Mesendoderm (in vitro differentiated cells): ENCODE data around the gene IQCE.

ENCODE experiments used
- DNase-seq: peaks from one replicate; pipeline ENCODE4 v3.0.0; 2013
- H2AK5ac ChIP-seq: 2 replicates; pipeline ENCODE4 v1.6.1; 2013; ENCODE audit warnings: low read length, inconsistent platforms
- H2BK120ac ChIP-seq: 2 replicates; pipeline ENCODE4 v1.6.1; 2013; ENCODE audit warnings: low read depth, mild to moderate bottlenecking, low read length, moderate library complexity, mixed read lengths
- H2BK15ac ChIP-seq: replicated peaks from 2 replicates; pipeline ENCODE4 v1.6.1; 2013; ENCODE audit warnings: low read depth, mild to moderate bottlenecking, moderate library complexity
- H2BK5ac ChIP-seq: 2 replicates; pipeline ENCODE4 v1.6.1; 2013; ENCODE audit warnings: low read length, inconsistent platforms
- H3K18ac ChIP-seq: 2 replicates; pipeline ENCODE4 v1.6.1; 2013; ENCODE audit warnings: mild to moderate bottlenecking, low read length, mixed read lengths
- H3K23ac ChIP-seq: one replicate; pipeline ENCODE4 v1.6.1; 2013; ENCODE audit warnings: low read length
- H3K27ac ChIP-seq: 2 replicates; pipeline ENCODE4 v1.5.1; 2013; ENCODE audit warnings: low read depth, mild to moderate bottlenecking, inconsistent platforms, low read length, moderate library complexity
- H3K27me3 ChIP-seq: 2 replicates; pipeline ENCODE4 v1.6.1; 2013; ENCODE audit warnings: low read length, control low read depth, mild to moderate bottlenecking, inconsistent platforms; ENCODE audit not compliant: insufficient read depth, poor library complexity
- H3K36me3 ChIP-seq: 2 replicates; pipeline ENCODE4 v1.6.1; 2013; ENCODE audit warnings: low read length, inconsistent platforms; ENCODE audit not compliant: control insufficient read depth, insufficient read depth
- H3K4ac ChIP-seq: one replicate; pipeline ENCODE4 v1.6.1; 2013; ENCODE audit warnings: low read depth, mild to moderate bottlenecking, low read length, moderate library complexity
- H3K4me1 ChIP-seq: 2 replicates; pipeline ENCODE4 v1.6.1; 2013; ENCODE audit warnings: low read depth, low read length, inconsistent platforms; ENCODE audit not compliant: control insufficient read depth
- H3K4me2 ChIP-seq: 2 replicates; pipeline ENCODE4 v1.6.1; 2013; ENCODE audit warnings: low read length
- H3K4me3 ChIP-seq: 2 replicates; pipeline ENCODE4 v1.5.1; 2013; ENCODE audit warnings: mild to moderate bottlenecking, low read length
- H3K56ac ChIP-seq: one replicate; pipeline ENCODE4 v1.6.1; 2013; ENCODE audit warnings: low read length
- H3K79me1 ChIP-seq: 2 replicates; pipeline ENCODE4 v1.6.1; 2013; ENCODE audit warnings: low read length, inconsistent platforms
- H3K79me2 ChIP-seq: 2 replicates; pipeline ENCODE4 v1.6.1; 2013; ENCODE audit warnings: mild to moderate bottlenecking, low read length; ENCODE audit not compliant: control insufficient read depth, insufficient read depth
- H3K9ac ChIP-seq: 2 replicates; pipeline ENCODE4 v1.6.1; 2013; ENCODE audit warnings: low read length, inconsistent platforms
- H4K5ac ChIP-seq: one replicate; pipeline ENCODE4 v1.6.1; 2013; ENCODE audit warnings: low read length
- H4K8ac ChIP-seq: one replicate; pipeline ENCODE4 v1.6.1; 2013; ENCODE audit warnings: low read depth, mild to moderate bottlenecking, control low read depth, low read length, moderate library complexity
- WGBS: extraction: QIAGEN DNeasy Blood & Tissue Kit; methylation state at CpG from one replicate; pipeline ENCODE4 v1.1.7; 2013; ENCODE audit warnings: low lambda C conversion rate, missing lambda C conversion rate; ENCODE audit not compliant: insufficient coverage; ENCODE audit errors: extremely low coverage; 5-methylcytosine and 5-hydroxymethylcytosine counted together

Gene IQCE

DNA sequence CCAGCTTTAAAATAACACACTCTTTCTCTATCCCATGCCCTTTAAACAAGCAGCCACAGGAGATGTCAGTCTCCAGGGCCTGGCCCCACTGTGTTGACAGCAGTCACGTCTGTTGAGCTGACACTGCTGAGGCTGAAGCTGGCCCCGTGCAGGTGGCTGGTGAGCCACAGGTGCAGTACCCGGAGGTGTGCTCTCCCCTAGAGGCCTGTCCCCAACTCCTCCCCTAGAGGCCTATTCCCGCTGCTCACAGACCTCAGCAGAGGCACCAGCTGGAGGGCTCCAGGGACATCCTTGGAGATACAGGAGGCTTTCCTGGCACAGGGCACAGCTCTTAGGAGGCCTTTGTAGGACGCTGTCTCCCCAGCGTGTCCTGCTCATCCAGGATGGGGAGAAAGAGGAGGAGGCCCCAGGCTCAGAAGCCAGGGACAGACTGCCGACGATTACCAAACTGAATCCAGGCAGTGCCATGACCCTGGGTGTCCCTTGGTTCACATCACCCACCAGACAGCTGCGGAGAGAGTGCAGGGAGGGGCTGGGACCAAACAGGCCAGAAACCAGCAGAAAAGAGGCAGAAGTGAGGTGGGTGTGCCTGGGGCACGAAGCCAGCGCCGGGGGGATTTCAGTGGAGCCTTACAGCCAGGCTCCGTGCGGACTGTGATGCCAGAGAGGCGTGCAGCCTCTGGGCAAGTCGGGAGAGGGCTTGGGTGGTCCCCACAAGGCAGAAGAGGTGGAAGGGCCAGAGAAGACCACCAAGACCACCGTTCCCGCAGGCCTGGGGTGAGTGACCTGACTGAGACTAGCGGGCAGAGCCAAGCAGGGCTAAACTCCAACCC lies 54.5 kb downstream of the IQCE start:
- H3K4me3 ChIP-seq: no peak overlapping the region
- H3K79me2 ChIP-seq: no peaks in the 10 kb centered on the region
- no peaks in the 10 kb centered on the region for H3K36me3 ChIP-seq
- no peak overlapping the region for H4K5ac ChIP-seq
- WGBS: no CpG with 5 or more reads among the region's 19 CpGs
- H3K9ac ChIP-seq: no peak overlapping the region
- no peak overlapping the region for H2BK15ac ChIP-seq
- no peak overlapping the region for H3K18ac ChIP-seq
- no peak overlapping the region for H3K23ac ChIP-seq
- no peak overlapping the region for H2AK5ac ChIP-seq
- H3K27me3 ChIP-seq: no peaks in the 10 kb centered on the region
- H3K56ac ChIP-seq: peak overlapping the region; percentile 51
- no peak overlapping the region for H4K8ac ChIP-seq
- no peak for DNase-seq
- no peak overlapping the region for H2BK120ac ChIP-seq
- no peak overlapping the region for H3K4ac ChIP-seq
- no peak overlapping the region for H2BK5ac ChIP-seq
- peaks cover 23% of the 10 kb centered on the region for H3K4me1 ChIP-seq
- no peak overlapping the region for H3K27ac ChIP-seq
- H3K4me2 ChIP-seq: no peak overlapping the region
- H3K79me1 ChIP-seq: no peaks in the 10 kb centered on the region

DNA sequence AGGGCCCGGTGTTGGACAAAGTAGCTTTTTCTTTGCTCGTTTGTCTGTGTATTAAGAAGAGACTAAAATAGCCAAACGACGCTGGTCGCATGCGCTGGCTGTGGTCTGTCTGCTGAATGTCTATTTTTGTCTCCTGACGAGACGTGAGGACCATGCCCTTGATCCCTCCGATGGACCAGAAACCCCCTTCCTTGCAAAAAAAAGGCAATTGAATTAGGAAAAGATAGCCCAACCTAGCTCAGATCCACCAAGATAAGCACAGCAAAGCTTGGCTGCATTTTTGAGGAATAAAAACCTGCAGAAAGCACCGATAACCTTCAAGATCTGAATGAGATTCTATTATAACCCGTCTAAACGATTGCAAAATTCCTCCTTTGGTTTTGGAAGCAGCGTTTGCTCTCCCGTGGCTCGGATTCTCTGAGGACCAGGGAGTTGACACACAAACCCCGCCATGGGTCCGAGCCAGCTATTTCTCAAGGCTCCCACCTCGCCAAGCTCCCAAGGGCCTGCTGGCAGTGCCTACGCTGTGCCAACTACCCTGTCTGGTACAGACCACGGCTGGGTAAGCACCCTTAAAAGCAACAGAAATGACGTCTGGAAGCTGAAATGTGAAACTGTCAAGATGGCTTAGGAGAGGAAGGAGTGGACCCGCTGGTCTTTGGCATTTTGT lies 55.3 kb downstream of the IQCE start:
- Histone ChIP-seq H2AK5ac (no peak overlapping the region), H3K9ac (no peak overlapping the region), H3K23ac (no peak overlapping the region), H2BK5ac (no peak overlapping the region), H3K79me1 (no peaks in the 10 kb centered on the region), H3K18ac (no peak overlapping the region), H4K5ac (no peak overlapping the region), H3K4me2 (no peak overlapping the region), H2BK15ac (no peak overlapping the region), H3K27me3 (no peaks in the 10 kb centered on the region), H3K4ac (no peak overlapping the region), H3K4me3 (no peak overlapping the region), H2BK120ac (no peak overlapping the region), H3K79me2 (no peaks in the 10 kb centered on the region), H3K36me3 (no peaks in the 10 kb centered on the region), H3K4me1 (peaks cover 23% of the 10 kb centered on the region), H4K8ac (no peak overlapping the region), H3K56ac (peak overlapping the region; percentile 4), H3K27ac (no peak overlapping the region)
- WGBS: no CpG with 5 or more reads among the region's 22 CpGs
- no peak for DNase-seq

- no peaks in the 10 kb centered on the region for H3K79me2 ChIP-seq
- H4K5ac ChIP-seq: no peak overlapping the region
- H3K4me2 ChIP-seq: no peak overlapping the region
- no peak overlapping the region for H2BK15ac ChIP-seq
- no peaks in the 10 kb centered on the region for H3K36me3 ChIP-seq
- H3K9ac ChIP-seq: no peak overlapping the region
- H3K27me3 ChIP-seq: no peaks in the 10 kb centered on the region
- no peak overlapping the region for H3K56ac ChIP-seq
- peaks cover 23% of the 10 kb centered on the region for H3K4me1 ChIP-seq
- H3K4me3 ChIP-seq: no peak overlapping the region
- no peak overlapping the region for H2BK120ac ChIP-seq
- no peak overlapping the region for H4K8ac ChIP-seq
- H3K4ac ChIP-seq: no peak overlapping the region
- H3K79me1 ChIP-seq: no peaks in the 10 kb centered on the region
- no peak overlapping the region for H3K18ac ChIP-seq
- H3K27ac ChIP-seq: no peak overlapping the region
- no peak overlapping the region for H3K23ac ChIP-seq
- no CpG with 5 or more reads among the region's 22 CpGs for WGBS
- no peak overlapping the region for H2AK5ac ChIP-seq
- DNase-seq: no peak
- no peak overlapping the region for H2BK5ac ChIP-seq
These were observed 56.0 kb downstream of the IQCE start for GRCh38 chr7:2614631-2615330.

DNA sequence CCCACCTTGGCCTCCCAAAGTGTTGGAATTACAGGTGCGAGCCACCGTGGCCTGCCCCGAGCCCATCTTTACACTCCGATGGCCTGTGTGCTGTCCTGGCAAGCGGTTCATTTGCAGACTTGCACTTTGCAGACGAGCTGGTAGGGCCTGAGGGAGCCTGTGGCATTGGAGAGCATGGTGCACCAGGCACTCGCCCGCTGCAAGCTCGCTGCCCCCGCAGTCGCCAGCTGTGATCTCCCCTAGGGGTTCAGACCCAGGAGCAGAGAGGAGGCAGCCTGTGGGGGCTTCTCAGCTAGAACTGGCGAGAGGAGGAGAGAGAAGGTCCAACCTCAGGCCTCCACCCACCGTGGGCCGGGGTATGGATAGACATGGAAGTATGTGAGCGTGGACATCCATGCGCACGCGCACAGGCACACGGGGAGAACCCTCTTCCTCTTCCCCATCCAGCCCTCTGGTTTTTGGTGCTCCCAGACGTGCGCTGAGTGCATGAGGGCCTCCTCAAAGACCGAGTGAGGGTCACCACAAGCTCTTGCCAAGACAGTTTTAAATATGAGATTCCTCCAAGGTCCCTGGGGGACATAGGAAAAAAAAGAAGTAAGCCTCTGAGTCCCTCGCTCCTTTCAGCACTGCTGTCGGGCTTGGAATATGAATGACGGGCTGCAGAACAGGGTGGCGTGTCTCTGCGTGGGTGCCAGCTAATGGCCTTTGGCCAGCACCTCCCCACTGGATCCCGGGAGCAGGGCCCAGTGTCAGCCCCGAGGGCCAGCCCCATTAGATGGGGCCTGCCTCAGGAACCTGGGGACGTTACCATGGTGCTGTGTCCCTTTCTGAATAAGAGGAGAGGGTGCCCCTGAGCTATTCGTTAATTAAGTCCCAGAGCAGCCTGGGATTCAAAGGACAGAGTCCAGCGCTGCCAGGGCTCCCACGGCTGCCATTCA lies 57.9 kb downstream of the IQCE start:
- no peak overlapping the region for H3K4me3 ChIP-seq
- no peak overlapping the region for H2BK15ac ChIP-seq
- no peaks in the 10 kb centered on the region for H3K36me3 ChIP-seq
- peak overlapping the region; percentile 6 for H3K9ac ChIP-seq
- peak overlapping the region; percentile 17 for H3K4ac ChIP-seq
- no peak overlapping the region for H3K18ac ChIP-seq
- H3K79me2 ChIP-seq: no peaks in the 10 kb centered on the region
- WGBS: no CpG with 5 or more reads among the region's 33 CpGs
- H4K5ac ChIP-seq: no peak overlapping the region
- no peak overlapping the region for H3K4me2 ChIP-seq
- H3K79me1 ChIP-seq: no peaks in the 10 kb centered on the region
- H4K8ac ChIP-seq: no peak overlapping the region
- no peak for DNase-seq
- H3K23ac ChIP-seq: no peak overlapping the region
- no peaks in the 10 kb centered on the region for H3K27me3 ChIP-seq
- H2BK5ac ChIP-seq: no peak overlapping the region
- H2BK120ac ChIP-seq: no peak overlapping the region
- H2AK5ac ChIP-seq: no peak overlapping the region
- peaks cover 10% of the 10 kb centered on the region for H3K4me1 ChIP-seq
- H3K27ac ChIP-seq: no peak overlapping the region
- peak overlapping the region; percentile 76 for H3K56ac ChIP-seq

- H3K4ac ChIP-seq: peak overlapping the region; percentile 17
- no peaks in the 10 kb centered on the region for H3K36me3 ChIP-seq
- no peak overlapping the region for H3K23ac ChIP-seq
These were observed 58.6 kb downstream of the IQCE start for GRCh38 chr7:2617325-2617905.

More at GRCh38 chr7:2617325-2617905, 58.6 kb downstream of the IQCE start:
- Histone ChIP-seq H2AK5ac (no peak overlapping the region), H3K4me1 (peaks cover 11% of the 10 kb centered on the region), H2BK120ac (no peak overlapping the region), H3K56ac (peak overlapping the region; percentile 76), H3K27me3 (no peaks in the 10 kb centered on the region), H3K4me3 (no peak overlapping the region), H3K27ac (no peak overlapping the region), H3K79me2 (no peaks in the 10 kb centered on the region), H3K18ac (no peak overlapping the region), H3K9ac (peak overlapping the region; percentile 6), H3K79me1 (no peaks in the 10 kb centered on the region), H4K5ac (no peak overlapping the region), H2BK5ac (no peak overlapping the region), H4K8ac (no peak overlapping the region), H2BK15ac (no peak overlapping the region), H3K4me2 (no peak overlapping the region)
- DNase-seq: no peak
- WGBS: no CpG with 5 or more reads among the region's 22 CpGs
